ENCODE data around the gene TSHZ2.

TSHZ2 gene

GRCh38 chr20:53283011-53283410 is 310.9 kb downstream of the TSHZ2 start:
- no peak for DNase-seq (ENCODE audit: extremely low read depth, low read depth)
- no peak overlapping the region for H3K4me3 ChIP-seq (replicated peaks; ENCODE audit: low read depth, low read length)
- TF ChIP-seq CTCF (IDR thresholded peaks at IDR 0.05; ENCODE audit: low read depth, low read length, missing control alignments) = no peak

GRCh38 chr20:53283597-53283996 is 311.4 kb downstream of the TSHZ2 start:
- TF ChIP-seq CTCF (IDR thresholded peaks at IDR 0.05; ENCODE audit: low read depth, low read length, missing control alignments) = no peak
- H3K4me3 ChIP-seq (replicated peaks; ENCODE audit: low read depth, low read length) = no peak overlapping the region
- DNase-seq (ENCODE audit: extremely low read depth, low read depth) = no peak

GRCh38 chr20:53284256-53284655 is 312.1 kb downstream of the TSHZ2 start:
- no peak for TF ChIP-seq CTCF (IDR thresholded peaks at IDR 0.05; ENCODE audit: low read depth, low read length, missing control alignments)
- H3K4me3 ChIP-seq (replicated peaks; ENCODE audit: low read depth, low read length) = no peak overlapping the region
- DNase-seq (ENCODE audit: extremely low read depth, low read depth) = no peak

GRCh38 chr20:53284696-53285095 is 312.5 kb downstream of the TSHZ2 start:
- no peak for DNase-seq (ENCODE audit: extremely low read depth, low read depth)
- TF ChIP-seq CTCF (IDR thresholded peaks at IDR 0.05; ENCODE audit: low read depth, low read length, missing control alignments) = no peak
- H3K4me3 ChIP-seq (replicated peaks; ENCODE audit: low read depth, low read length) = no peak overlapping the region

- TF ChIP-seq CTCF (IDR thresholded peaks at IDR 0.05; ENCODE audit: low read depth, low read length, missing control alignments) = no peak
- H3K4me3 ChIP-seq (replicated peaks; ENCODE audit: low read depth, low read length) = no peak overlapping the region
Measured at GRCh38 chr20:53287357-53288042, 315.3 kb downstream of the TSHZ2 start.

GRCh38 chr20:53291548-53291947 is 319.4 kb downstream of the TSHZ2 start:
- H3K4me3 ChIP-seq (replicated peaks; ENCODE audit: low read depth, low read length) = no peak overlapping the region
- DNase-seq (ENCODE audit: extremely low read depth, low read depth) = no peak
- TF ChIP-seq CTCF (IDR thresholded peaks at IDR 0.05; ENCODE audit: low read depth, low read length, missing control alignments) = peak; percentile 26

More at GRCh38 chr20:53287357-53288042, 315.3 kb downstream of the TSHZ2 start:
- no peak for DNase-seq (ENCODE audit: extremely low read depth, low read depth)

- no peak for TF ChIP-seq CTCF (IDR thresholded peaks at IDR 0.05; ENCODE audit: low read depth, low read length, missing control alignments)
- no peak for DNase-seq (ENCODE audit: extremely low read depth, low read depth)
- H3K4me3 ChIP-seq (replicated peaks; ENCODE audit: low read depth, low read length) = no peak overlapping the region
Measured at GRCh38 chr20:53292347-53292746, 320.2 kb downstream of the TSHZ2 start.
